Measurements from ENCODE around the gene PYROXD2. TPM values are rescaled to one million over a fixed set of nuclear protein-coding genes. Genes with fewer than 3 reads are reported as not detected.

Gene PYROXD2
- total and polyA plus RNA-seq, 2 of the 13 experiments (the other 11 are each of a cell fraction or from before 2014, with no cell fraction given) = 2.0 to 6.2 TPM

DNA sequence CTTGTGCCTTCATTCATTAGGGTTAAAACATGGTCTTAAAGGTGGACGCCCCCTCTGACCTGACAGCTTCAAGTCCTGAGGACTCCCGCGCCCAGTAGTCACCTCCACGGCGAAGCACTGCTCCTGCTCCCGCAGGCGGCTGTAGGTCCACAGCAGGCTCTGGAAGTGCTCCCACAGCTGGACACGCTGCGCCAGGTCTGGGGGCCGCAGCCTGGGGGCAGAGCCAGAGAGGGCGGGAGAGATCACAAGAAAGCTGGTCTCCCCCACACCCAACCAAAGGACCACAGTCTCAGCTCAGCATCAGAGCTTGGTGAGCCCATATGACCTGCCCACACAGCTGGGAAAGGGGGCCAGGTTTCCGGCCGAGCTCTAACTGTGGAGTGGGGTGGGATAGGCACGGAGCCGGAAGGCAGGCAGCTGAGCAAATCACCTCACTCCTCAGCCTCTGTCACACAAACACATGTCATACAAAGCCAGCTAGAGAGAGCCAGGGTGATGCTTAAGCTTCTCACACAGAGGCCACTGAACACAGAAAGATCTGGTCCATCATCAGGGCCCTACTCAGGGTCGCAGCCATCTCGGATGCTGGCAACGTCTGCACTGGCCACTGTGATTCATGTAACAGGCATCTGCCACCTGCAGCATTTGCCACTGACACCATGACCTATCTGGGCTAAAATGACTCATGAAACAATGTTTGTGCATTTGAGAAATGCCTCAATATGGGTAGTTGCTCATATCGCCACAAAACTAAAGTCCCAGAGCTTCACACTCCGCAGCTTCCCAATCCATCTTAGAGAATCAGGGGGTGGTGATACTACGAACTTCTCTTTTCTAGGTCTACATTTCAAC lies 19.1 kb upstream of the PYROXD2 start:
- H3K4me3 ChIP-seq (replicated peaks in 1 of 3; ENCODE audit: insufficient read depth in 1 of 3, low read depth in 2 of 3, low read length in 3 of 3) = no peak overlapping the region

More for the DNA sequence above, 19.1 kb upstream of the PYROXD2 start:
- no peaks in the 10 kb centered on the region for H3K79me2 ChIP-seq (ENCODE audit: insufficient read depth, low read length)
- no peak overlapping the region for H3K9ac ChIP-seq (ENCODE audit: insufficient read depth, low read depth, low read length)
- no peaks in the 10 kb centered on the region for H3K27me3 ChIP-seq (ENCODE audit: control insufficient read depth in 1 of 2, insufficient read depth in 2 of 2, low read length in 2 of 2)
- BruUV-seq (replicated peaks) = no TSS peak
- in situ Hi-C loops (cut with HindIII; ENCODE audit: extremely low pct_ligation_motif_present, low pct_unique_long_range_greater_than_20kb) = no loop called here
- intact Hi-C loops (cut with micrococcal nuclease; ENCODE audit: unreplicated experiment) = no loop called here
- DNase-seq (ENCODE audit: low spot score) (no peak), ATAC-seq (no peak), FAIRE-seq (no peak)
- peaks cover 19 to 72% of the 10 kb centered on the region in 2 experiments for H3K36me3 ChIP-seq (replicated peaks in 1 of 2; ENCODE audit: control insufficient read depth in 1 of 2, insufficient read depth in 2 of 2, low read length in 2 of 2)
- no peaks in the 10 kb centered on the region for H3K4me1 ChIP-seq (ENCODE audit: insufficient read depth, low read length)
- no peaks in the 10 kb centered on the region for H4K20me1 ChIP-seq (ENCODE audit: insufficient read depth, low read length)
- POLR2A ChIA-PET = interaction anchor here (1.7 kb wide), 1 partner anchor 10 kb away, joined by 4 read pairs; no protein-coding TSS in a partner anchor
- no peaks in the 10 kb centered on the region for H3K9me3 ChIP-seq (ENCODE audit: low read length)
- CTCF ChIA-PET (ENCODE audit: low intra/inter-chr PET ratio, low total read pairs) = no interaction called here
- TF ChIP-seq KDM1A (CRISPR knock-in tag; IDR thresholded peaks at IDR 0.05) (no peak), GZF1 (CRISPR knock-in tag; IDR thresholded peaks at IDR 0.05) (no peak), CCDC6 (CRISPR knock-in tag; IDR thresholded peaks at IDR 0.05) (no peak), STAT5B (CRISPR knock-in tag; IDR thresholded peaks at IDR 0.05) (no peak), ZNF562 (CRISPR knock-in tag; IDR thresholded peaks at IDR 0.05; ENCODE audit: borderline replicate concordance) (no peak), ZNF121 (CRISPR knock-in tag; IDR thresholded peaks at IDR 0.05) (no peak), SMAD3 (CRISPR knock-in tag; IDR thresholded peaks at IDR 0.05) (no peak), PCBP2 (optimal IDR thresholded peaks at IDR 0.05; ENCODE audit: low read depth, low read length, poor library complexity, severe bottlenecking) (no peak), NONO (IDR thresholded peaks at IDR 0.05) (no peak), NONO (CRISPR knock-in tag; conservative IDR thresholded peaks at IDR 0.05) (no peak), FOXA3 (CRISPR knock-in tag; IDR thresholded peaks at IDR 0.05) (no peak)
- TF ChIP-seq, protein P1, sequence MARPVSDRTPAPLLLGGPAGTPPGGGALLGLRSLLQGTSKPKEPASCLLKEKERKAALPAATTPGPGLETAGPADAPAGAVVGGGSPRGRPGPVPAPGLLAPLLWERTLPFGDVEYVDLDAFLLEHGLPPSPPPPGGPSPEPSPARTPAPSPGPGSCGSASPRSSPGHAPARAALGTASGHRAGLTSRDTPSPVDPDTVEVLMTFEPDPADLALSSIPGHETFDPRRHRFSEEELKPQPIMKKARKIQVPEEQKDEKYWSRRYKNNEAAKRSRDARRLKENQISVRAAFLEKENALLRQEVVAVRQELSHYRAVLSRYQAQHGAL (CRISPR knock-in tag; IDR thresholded peaks at IDR 0.05; ENCODE audit: not compliant biosample characterization) = no peak
- TF ChIP-seq, protein P2, sequence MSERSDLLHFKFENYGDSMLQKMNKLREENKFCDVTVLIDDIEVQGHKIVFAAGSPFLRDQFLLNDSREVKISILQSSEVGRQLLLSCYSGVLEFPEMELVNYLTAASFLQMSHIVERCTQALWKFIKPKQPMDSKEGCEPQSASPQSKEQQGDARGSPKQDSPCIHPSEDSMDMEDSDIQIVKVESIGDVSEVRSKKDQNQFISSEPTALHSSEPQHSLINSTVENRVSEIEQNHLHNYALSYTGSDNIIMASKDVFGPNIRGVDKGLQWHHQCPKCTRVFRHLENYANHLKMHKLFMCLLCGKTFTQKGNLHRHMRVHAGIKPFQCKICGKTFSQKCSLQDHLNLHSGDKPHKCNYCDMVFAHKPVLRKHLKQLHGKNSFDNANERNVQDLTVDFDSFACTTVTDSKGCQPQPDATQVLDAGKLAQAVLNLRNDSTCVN (CRISPR knock-in tag; IDR thresholded peaks at IDR 0.05; ENCODE audit: borderline replicate concordance) = no peak
- TF ChIP-seq, protein P3, sequence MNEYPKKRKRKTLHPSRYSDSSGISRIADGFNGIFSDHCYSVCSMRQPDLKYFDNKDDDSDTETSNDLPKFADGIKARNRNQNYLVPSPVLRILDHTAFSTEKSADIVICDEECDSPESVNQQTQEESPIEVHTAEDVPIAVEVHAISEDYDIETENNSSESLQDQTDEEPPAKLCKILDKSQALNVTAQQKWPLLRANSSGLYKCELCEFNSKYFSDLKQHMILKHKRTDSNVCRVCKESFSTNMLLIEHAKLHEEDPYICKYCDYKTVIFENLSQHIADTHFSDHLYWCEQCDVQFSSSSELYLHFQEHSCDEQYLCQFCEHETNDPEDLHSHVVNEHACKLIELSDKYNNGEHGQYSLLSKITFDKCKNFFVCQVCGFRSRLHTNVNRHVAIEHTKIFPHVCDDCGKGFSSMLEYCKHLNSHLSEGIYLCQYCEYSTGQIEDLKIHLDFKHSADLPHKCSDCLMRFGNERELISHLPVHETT (CRISPR knock-in tag; conservative IDR thresholded peaks at IDR 0.05) = no peak
- no peak overlapping the region for H3K27ac ChIP-seq (ENCODE audit: extremely low read length, insufficient read depth, low read length)
- no peak overlapping the region for H2AFZ ChIP-seq (ENCODE audit: low read length)
- no peak overlapping the region for H3K4me2 ChIP-seq (ENCODE audit: low read depth, low read length)
- WGBS (ENCODE audit: low lambda C conversion rate) = 92% methylated on average over 8 of the region's 21 CpGs
